Stimulated activated naive CD8-positive, alpha-beta T cell treated with anti-CD3 and anti-CD28 coated beads, Interleukin-15, Interleukin-2, amounts not matched to agents 100 U/mL and 50 U/mL, for 24 hours (primary cell): ENCODE results near the gene AOPEP.

Experiments
- ATAC-seq: fragments of 150-1000 bp; cut with Tn5 transposase; one replicate; pipeline ENCODE4 v1.10.0; 2021
- DNase-seq: peaks from one replicate; pipeline ENCODE4 v3.0.0; 2021

Gene AOPEP

DNA sequence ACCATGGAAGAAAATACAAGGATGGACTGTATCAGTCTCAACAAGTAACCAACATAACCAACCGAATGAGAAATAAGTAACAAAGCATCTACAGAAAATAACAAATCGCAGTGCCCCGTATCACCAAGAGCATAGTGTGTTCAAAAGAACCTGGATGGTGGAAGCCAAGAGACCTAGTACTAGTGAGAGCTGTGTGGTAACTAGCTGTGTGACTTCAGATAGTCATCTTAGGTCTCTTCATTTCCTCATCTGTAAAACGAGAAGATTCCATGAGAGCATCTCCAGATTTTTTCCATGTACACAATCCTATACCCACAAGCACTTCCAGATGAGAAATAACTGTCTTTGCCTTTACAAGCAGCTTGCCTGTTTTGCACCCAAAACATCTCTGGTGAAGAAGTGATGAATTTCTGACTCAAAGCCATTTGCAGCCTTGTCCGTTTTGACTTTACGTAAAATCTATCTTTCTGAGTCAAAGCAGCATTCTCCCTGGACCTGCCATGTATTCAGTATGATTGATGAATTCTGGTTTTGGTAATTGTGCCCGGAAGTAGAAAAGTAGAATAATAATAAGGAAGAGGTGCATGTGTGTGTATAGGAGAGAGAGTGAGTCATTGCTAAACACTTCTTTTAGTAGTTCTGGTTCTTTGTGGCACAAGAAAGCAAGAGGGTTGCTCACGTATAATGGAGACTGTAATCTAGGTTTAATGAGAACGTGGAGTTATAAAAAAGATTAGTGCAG lies 41.0 kb downstream of the AOPEP start:
- ATAC-seq (no peak), DNase-seq (no peak)

DNA sequence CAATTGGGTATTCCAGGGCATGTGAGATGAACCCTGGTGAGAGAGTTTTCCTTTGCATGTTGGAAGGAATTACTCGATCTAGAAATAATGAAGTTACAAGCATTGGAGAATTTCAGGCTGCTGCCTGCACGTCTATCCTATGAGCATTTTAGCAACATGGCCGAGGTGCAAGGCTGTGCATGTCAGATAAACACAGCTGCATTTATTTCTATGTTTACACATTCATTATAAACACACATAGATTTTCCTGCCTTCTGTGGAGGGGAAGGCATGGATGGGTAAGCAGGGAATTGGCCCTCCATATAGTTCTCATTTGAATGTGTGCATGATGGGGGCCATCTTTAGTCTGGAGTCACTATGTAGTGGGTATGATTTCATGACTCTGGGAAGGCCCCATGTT lies 42.3 kb downstream of the AOPEP start:
- ATAC-seq (no peak), DNase-seq (no peak)

DNA sequence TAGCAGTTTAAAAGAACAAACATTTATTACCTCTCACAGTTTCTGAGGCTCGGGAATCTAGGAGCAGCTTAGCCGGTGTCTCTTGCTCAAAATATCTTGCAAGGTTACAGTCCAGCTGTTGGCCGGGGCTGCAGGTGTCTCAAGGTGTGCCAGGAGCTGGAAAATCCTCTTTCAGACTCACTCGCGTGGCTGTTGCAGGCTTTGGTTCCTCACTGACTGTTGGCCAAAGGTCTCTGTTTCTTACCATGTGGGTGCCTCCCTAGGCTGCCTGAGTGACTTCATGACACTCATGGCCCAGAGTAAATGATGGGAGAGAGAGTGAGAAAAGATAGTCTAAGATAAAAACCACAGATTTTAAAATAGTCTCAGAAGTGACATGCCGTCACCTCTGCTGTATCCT lies 43.8 kb downstream of the AOPEP start:
- ATAC-seq (no peak), DNase-seq (no peak)

DNA sequence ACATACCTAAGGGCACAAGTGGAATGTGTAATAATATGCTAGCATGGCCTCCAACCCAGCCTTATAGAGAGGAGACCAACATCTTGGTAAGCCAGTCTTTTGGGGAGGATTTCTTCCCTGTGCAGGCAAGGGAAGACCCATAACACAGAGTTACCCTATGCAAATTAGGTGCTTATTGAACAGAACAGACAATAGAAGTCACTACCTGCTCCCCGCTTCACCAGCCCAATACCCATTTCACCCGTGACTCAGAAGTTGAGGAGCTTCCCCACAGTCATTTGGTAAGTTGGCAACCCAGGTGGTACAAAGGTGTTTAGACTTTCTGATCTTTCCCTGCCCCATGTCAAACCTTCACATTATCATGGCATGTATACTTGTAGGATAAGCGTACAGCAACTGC lies 44.6 kb downstream of the AOPEP start:
- ATAC-seq (no peak), DNase-seq (no peak)

DNA sequence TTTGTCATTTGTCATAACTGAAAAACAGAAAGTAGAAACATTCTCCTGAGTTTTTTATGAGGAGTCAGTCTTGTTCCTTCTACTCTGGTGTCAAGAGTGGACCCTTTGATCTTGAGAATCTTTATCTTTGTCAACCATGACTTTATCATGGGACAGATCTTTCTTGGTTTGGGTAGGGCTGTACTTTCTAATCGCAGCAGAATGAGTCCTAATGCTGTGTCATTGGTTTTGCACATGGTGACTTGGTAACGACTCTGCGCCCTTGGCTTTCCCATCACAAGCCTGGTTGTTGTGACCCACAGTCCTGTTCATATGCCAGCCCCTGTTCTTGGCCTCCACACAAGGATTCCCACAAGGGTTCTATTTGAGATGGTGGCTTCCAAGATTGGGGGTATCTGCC lies 45.6 kb downstream of the AOPEP start:
- ATAC-seq (no peak), DNase-seq (no peak)

DNA sequence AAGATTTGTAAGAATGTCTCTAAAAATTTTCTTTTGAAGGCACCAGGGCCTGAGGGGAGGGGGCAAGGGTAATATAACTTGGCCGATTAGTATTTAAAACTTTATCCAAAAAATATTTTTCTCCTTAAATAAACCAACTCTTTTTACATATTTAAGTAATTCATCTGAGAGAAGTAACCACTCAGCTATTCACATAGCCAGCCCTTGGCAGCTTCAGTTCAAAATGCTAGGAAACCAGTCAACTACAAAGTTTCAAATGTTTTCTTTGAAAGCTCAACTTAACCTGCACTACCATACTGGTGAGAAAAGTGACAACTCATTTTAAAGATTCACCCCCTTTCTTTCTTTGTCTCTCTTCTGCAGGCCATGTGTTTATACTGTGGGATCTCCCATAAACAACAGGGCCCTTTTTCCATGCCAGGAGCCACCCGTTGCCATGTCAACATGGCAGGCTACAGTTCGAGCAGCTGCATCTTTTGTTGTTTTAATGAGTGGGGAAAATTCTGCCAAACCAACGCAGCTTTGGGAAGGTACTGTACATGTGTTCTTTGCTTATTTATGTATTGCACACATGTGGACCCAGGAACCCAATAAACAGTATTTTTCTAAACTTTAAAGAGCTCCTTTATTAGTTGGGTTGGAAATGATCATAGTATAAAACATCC lies 46.3 kb downstream of the AOPEP start:
- no peak for ATAC-seq
- DNase-seq = no peak

DNA sequence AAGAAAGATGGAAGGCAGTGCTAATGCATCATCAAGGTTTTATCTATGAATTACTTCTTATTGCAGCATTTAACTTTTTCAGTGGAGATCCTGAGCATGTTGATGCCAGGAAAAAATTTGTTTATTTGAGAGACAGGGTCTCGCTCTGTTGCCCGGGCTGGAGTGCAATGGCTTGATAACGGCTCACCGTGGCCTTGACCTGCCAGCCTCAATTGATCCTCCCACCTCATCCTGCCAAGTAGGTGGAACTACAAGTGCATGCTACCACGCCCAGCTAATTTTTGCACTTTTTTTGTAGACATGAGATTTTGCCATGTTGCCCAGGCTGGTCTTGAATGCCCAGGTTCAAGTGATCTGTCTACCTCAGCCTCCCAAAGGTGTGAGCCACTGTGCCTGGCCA lies 47.2 kb downstream of the AOPEP start:
- ATAC-seq (no peak), DNase-seq (no peak)

DNA sequence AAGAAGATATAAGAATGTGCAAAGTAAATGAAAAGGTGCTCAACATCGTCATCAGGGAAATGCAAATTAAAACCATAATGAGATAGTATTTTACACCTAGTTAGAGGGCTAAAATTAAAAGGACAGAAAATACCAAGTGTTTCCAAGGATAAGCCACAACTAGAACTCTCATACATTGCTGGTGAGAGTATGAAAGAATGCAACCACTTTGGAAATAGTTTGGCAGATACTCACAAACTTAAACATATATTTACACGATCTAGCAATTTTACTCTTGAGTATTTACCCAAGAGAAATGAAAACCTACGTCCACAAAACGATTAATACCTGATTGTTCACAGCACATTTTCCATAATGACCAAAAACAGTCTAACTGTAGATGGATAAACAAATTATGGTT lies 51.5 kb downstream of the AOPEP start:
- no peak for DNase-seq
- no peak for ATAC-seq

DNA sequence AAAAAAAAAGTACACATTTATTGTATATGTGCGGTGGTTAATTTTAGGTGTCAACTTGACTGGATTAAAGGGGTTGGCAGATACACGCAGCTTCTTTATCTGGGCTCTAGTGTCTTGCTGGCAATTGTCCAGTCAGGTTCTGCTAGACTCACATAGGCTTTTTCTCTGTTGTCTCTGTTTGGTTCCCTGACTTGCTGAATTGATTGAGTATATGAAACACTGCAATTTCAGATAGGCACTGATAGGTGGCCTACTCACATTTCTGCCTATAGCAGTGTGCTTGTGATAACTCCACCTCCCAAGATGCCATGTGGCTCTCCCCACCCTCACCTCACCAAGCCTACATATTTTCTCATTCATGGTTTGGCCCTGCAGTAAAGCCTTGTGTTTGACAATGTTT lies 52.5 kb downstream of the AOPEP start:
- no peak for DNase-seq
- ATAC-seq = no peak

DNA sequence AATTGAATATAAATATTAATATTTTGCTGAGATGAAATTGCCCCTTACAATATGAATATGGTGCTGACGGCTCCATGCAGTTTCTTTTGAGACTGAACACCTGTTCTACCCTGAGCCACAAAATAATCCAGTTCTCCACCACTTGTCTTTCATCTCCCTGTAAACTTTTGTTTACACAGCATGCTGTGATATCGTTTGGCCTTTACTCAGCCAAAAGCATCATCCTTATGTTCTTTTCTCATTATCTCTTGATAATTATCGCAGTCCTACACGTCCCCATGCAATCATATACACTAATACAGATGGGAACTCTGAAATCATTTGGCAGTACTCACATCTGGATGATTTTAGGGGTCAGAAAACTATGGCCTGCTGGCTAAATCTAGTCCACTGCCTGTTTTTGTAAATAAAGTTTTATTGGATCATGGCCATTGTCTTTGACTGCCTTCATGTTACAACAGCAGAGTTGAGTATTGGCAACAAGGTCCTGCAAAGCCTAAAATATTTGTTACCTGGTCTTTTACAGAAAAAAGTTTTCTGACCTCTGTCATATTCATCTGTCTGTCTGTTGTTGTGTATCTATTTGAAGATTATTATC lies 53.3 kb downstream of the AOPEP start:
- ATAC-seq = no peak

DNA sequence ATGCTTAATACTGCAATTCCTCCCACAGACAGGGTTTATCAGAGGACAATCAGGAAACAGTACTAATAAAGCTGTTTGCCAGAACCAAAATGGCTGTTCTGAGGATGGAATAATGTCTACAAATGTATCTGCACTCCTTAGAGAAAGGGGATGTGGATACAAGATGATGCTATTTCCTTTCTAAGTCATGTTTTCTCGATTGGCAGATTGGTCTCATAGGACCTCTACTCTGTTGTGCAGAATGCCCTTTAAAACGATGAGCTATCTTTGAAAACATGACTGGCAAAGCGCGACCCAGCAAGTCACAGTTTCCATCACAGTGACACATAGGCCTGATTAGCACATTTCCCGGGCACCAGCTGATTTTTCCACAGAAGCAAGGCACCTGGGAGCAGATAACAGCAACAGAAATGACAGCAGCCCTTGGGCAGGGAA lies 54.0 kb downstream of the AOPEP start:
- peak; percentile 80 for ATAC-seq
- DNase-seq = peak; percentile 25

More for the DNA sequence above, 53.3 kb downstream of the AOPEP start:
- DNase-seq = no peak

DNA sequence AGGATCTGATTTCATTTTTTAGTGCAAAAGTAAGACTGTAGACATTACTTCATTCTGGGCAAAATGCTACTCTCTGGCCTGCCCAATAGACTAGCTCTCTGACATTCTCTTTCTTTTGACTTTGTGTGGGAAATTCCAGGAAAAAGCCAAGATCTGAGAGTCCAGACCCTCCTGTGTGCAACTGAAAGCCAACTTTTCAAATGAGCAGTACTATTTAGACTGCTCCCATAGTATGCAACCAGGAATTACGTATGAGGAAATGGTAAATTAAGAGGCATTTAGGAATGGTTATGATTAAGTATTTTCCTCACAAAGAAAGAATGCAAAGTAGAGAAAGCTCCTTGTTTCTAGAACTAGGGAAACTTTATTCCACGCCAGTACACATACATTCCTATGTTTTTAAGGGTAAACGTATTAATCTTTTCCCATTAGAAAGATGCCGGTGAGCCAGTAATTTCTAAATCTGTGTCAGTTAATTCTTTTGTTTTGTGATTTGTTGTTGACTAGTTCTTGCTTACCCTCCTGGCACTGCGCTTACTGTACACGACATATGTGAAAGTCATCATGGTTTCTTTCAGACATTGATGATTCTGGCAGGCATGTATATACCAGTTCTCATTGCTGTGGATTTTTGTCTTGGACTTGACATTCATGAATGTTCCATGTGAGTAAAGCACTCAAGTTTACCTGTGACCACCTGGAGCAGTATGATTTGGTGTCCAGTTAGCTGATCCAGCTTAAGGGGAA lies 56.0 kb downstream of the AOPEP start:
- no peak for DNase-seq
- ATAC-seq = no peak

DNA sequence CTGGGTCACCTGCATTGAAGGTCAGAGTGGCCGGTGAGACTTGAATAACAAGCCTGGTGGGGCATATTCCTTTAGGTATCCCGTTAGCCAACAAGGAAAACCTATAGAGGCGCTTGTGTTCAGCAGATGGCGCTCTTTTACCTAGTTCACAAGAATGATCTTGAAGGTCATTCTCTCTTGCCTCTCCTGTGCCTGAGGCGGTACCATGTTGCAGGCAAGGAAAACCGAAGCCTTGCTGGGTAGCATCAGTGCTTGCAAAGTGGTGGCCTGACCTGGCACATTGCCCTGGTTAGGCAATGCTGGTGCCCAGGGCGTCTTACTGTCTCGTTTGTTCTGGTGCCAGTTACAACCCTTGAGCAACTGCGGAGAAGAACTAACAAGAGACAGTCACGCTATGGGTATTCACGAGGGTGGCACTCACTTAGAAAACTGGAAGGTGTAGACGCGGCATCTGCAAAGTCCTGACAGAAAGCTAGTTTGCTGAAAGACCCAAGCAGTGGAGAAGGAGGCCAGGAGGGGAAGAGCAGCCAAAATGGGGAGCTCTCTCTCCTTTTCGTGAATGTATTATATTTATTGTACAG lies 56.7 kb downstream of the AOPEP start:
- ATAC-seq = peak; percentile 49

DNA sequence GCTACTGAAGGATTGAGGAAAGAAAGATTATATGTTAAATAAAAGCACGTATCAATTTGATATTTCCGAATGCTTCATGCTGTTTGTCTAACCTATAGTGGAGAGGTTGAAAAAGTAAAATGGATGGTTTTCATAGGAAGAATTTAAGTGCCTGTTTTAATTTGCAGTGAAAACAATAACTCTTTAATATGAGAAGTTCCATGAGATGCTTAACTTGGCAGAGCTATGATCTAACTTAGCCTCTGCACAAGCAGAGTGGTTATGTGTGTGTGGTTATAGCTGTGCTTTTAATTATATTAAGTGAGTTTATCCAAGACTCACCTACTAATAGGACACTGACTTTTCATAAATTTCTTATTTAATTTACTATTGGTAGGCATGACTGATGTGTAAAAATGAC lies 57.4 kb downstream of the AOPEP start:
- ATAC-seq = no peak
- no peak for DNase-seq

More for the DNA sequence above, 56.7 kb downstream of the AOPEP start:
- DNase-seq = peak; percentile 42

DNA sequence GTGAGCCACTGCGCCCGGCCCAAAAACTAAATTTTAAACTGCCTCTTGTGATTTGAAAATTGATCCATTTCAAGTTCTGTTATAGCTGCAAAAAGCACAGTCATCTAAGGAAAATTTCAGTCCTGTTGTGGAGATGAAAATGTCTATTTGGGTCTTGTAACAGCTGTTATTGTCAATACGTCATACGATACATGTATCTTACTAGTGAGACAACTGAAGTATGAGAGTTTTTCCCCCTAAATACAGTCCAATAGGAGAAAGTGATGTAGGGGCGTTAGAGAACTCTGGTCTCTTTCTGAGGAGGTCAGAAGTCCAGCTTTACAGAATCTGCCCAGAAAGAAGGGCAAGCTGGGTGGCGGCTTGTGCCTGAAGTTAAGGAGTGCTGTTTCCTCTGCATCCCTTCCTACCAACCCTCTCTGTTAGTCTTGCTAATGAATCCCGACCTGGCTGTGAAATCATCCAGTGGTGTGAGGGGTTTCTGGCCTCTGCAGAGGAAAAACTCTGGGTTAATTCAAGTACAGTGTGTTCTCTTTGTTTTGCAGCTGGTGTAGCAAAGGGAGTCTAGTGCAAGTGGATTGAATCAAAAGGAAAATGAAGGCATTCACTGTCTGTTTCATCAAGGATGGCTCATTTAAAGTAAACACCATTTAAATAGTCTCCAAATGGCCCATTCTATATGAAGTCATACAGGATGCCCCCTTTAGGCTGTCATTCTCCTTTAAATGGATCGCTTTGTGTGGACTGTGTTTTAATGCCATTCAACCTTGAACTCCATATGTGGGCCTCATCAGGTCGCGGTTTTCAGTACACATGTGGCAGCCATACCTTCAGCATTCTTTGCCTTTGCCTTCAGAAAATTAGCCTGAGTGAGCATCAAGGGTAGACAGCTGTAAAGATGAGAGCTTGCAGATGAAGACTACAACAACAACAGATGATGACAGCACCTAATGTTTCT lies 59.0 kb downstream of the AOPEP start:
- DNase-seq (no peak), ATAC-seq (no peak)

DNA sequence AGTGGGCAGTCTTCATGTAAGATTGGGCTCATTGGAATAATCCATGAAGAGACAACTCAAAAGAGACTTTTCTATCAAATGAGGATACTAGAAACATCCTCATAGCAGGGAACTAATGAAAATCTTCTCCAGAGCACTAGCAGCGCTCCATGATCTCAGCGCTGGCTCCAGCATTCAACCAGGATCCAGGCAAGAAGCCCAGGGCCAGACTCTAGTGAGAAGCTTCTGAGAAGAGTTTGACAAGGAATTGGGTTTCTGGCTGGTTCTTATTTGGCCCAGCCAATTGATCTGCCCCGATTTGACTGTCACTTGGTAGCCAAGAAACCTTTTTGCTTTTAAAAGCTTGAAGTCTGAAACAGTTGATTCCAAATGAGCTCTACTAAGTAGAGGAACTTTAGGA lies 60.1 kb downstream of the AOPEP start:
- ATAC-seq (no peak), DNase-seq (no peak)

DNA sequence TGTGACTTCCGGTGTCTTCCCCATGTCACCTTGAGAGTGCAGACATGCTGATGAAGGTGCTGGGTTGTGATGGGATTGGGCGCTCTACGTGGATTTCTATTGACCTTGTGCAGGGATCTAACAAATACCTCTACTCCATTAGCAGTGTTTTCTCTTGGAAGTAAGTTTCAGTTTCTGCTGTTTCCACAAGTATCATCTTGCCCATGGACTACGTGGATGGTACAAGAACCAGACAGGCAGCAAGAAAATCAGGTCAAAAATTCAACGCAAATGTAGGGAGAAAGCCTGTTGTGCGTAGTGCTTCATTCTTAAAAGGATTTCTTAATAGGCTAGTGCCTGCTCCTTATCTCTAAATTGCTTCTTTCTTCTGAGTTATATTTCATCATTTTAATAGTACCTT lies 60.8 kb downstream of the AOPEP start:
- ATAC-seq (no peak), DNase-seq (no peak)

DNA sequence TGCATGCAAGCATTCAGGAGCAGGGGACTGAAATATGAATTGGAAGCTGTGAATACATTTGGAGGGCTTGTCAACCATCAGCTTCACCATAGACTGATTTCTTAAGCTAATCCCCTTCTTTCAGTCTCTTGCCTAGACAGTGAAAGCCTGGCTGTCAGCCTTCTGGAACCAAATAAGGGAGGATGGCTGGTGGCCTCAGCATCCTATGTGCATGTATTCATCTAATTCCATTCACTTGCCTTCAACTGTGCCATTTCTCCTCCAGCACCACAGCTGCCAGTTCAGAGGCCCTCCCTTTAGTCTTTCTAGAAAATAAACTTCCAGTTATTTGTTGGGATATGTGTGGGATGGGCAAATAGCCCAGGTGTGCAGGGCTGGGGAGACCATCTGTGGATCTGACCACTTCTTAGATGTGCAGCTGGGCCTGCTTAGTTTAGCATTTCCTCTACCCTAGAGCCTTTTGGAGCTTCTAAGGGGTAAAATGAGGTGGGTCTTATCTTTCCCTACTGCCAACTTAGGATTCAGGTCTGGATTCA lies 62.1 kb downstream of the AOPEP start:
- ATAC-seq = no peak
- DNase-seq = no peak

DNA sequence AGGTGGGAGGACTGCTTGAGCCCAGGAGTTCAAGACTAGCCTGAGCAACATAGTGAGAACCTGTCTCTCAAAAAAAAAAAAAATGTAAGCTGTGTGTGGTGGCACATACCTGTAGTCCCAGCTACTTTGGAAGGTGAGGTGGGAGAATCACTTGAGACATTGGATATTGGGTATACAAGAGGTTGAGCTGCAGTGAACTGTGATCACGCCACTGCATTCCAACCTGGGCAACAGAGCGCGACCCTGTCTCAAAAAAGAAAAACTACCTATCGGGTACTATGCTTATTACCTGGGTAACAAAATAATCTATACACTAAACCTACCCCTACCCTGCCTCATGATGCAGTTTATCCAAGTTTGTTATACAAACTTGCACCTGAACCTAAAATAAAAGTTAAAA lies 64.9 kb downstream of the AOPEP start:
- DNase-seq = no peak
- no peak for ATAC-seq

DNA sequence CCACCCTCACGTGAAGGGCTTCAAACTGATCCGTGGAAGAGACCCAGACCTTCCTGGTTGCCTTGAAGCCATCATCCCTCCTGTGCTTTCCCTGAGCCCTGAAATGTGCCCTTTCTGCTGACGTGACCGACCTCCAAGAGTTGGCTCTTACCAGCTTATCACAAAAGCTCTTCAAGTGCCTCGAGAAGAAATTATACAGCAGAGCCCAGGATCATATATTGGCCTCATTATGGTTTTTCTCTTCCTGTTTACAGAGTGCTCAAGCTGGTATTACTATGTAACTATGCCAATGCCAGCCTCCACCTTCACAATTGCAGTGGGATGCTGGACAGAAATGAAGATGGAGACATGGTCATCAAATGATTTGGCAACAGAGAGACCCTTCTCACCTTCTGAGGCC lies 66.0 kb downstream of the AOPEP start:
- no peak for ATAC-seq
- no peak for DNase-seq
